GM18867 (cell line): ENCODE results near the gene ZC3H6.
"Not testable (repeated sequence)": the region's sequence is repeated elsewhere in the genome, so short reads cannot be mapped to it uniquely, and the experiment has no call there.

Experiments used
- ATAC-seq: cut with Tn5 transposase; IDR thresholded peaks from one replicate; pipeline ENCODE4 v1.9.1; 2021; ENCODE audit warnings: mild to moderate bottlenecking, moderate library complexity; ENCODE audit not compliant: unreplicated experiment

Gene ZC3H6

DNA sequence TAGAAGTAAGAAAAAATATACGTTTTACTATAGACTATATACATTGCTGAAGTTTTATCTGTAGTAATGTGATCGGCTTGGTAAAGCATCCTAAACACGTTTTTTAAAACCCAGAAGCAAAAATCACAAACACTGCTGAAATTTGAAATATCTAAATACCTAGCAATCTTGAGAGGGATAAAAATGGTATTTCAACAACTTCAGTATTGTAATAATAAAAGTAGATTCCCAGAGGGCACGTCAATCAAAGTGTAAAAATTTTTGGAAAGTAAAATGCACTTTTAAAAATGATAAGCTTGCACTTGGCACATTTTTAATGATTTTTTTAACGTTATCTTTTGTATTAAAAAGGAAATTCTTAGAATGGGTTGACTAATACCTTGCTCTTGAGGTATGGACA is 1.6 kb downstream of the ZC3H6 start:
- ATAC-seq: no peak

DNA sequence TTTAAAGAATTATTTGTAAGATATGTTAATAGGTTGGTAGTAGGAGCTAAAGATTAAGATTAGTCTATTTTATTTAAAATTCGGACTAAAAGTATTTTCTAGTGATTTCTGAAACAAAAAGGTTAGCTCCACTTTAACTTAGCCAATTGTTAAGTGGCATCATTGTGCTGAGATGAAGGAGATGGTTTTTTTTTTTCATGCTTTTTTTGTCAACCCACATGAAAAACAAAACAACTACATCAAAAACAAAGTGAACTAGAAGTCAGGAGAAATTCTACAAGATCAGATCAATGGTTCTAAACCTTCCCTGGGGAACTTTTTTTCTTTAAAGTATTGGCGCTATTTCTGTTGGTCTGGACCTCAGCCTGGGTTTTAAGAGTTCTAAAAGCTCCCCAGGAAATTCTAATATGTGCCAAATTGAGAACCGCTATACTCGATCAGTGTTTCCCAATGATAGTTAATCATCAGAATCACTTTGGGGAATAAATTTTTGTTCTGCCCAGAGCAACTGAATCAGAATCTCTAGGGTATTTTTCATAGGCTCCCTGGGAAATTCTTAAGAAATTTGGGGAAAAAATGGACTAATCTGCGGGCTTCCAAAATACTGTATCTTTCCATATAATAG is 2.3 kb downstream of the ZC3H6 start:
- no peak for ATAC-seq

DNA sequence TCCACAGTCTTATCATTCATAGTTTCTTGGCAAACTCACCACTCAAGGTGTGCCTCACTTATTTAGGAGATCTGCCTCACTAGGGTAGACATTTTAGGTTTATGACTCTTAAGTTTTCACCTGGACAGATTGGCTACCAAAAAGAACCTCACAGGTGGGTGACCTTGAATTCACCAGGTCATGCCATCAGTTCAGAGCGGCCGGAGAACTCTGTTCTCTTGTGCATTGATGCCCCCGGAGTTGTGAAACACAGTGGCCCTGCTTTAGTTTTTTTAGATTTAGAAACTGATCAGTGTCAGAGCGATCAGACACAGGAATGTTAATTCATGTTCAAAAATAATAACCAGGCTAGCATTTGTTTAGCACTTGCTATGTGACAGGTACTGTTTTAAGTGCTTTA is 6.7 kb downstream of the ZC3H6 start:
- ATAC-seq: not testable (repeated sequence)

DNA sequence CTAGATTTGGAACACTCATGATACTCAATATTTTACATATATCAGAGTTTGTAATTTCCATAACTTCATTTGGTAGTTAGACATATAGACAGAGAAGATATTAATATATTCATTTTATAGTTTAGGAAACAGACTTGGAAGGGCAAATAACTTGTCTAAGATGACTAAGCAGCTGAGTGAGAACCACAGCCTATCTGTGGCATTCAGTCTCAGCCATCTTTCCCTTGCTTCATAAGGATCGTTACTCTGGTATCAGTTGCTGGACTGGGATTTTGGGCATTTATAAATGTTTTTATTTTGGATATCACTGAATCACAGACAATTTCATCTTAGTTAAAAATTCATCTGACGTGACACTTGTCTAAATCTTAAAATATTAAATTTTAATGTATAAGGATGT is 8.1 kb downstream of the ZC3H6 start:
- not testable (repeated sequence) for ATAC-seq

DNA sequence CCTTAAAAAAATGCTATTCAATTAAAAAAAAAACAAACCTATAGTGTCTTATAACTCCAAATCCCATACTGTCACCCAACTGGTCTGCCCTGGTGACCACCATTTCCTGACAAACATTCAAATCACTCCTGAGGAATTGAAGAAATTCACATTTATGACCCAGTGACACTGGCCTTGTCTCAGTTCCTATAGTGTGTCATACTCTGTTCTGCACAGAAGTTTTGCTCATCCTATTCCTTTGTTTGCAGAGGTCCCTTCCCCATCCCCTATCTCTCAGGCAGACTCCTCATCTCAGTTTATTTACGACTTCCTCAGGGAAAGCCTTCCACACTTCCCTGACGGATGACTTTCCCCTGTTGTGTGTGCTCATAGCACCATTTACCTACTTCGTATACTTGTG is 14.7 kb downstream of the ZC3H6 start:
- no peak for ATAC-seq

DNA sequence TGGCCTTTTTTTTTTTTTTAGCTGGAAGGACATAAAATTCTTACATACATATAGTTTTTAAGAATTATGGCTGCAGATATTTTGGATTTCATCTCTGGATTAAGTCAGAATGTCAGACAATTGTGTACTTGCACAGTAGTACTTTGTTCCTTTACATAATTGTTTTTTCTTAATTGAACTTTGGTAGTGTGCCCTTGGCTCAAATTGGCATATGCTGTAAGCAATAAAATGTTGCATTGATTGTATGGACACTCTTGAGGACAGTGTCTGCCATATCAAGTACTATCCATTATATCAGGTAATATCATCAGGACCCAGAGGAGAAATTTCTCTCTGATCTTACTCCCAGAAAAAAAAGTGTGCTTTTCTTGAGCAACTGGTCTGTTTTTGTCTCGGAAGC is 15.3 kb downstream of the ZC3H6 start:
- no peak for ATAC-seq

DNA sequence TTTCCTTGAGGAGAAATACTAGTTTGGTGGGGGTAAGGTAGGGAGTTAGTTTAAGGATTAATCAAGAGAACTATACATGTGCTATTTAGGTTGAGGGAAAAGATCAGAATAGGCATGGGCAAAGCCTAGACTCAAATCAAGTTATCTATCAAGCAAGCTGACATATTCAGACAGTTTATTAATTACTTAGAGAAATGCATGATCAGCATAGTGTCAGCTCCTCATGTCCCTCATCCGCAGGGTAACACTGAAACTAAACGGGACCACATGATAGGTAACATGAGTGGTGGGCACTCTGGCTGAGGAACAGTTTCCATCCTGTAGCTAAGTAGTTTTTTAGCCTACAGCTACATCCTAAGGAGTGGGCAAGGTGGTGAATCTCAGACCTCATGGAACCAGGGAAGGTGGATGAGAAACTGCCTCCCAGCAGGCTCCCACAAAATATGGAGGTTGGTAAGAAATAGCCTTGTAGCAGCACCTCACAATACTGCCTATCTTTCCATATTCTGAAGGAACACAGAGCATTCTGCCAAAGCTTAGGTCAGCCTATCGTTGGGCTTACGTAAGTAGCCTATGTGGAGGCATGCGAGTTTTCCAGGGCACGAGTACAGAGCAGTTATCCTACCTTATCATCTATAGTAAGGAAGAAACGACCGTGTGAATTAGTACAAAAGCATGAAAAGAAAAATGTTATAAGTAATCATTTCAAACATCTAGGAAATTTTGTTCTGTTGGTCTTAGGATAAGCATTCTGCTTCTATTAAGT is 18.4 kb downstream of the ZC3H6 start:
- ATAC-seq: no peak

DNA sequence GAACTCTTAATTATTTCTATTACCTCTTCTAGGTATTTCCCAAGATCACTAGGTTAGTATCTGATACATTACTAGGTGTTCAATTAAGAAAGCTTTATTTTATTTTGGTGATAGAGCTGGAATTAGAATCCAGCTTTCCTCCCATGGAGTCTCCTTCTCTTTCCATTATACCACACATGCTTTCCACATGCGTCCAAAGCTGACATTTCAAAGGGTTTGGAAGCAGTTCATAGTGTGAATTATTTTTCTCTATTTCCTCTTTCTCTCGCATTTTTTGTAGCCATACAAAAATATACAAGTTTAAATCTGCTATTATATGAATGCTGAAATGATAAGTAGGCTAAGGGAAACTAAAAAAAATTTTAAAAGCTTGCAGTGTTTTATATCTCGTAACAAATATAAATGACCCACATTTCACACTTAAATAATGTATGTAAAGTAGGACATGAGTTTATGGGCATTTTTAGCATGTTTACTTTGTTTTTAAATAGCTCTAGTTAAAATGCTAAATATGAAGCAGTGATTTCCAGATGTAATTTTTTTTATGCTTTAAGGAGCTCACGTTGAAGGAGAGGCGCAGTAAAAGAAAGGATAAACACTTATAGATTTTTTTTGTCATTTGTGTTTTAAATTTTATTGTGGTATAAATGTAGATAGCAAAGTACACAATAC is 20.1 kb downstream of the ZC3H6 start:
- ATAC-seq: no peak

DNA sequence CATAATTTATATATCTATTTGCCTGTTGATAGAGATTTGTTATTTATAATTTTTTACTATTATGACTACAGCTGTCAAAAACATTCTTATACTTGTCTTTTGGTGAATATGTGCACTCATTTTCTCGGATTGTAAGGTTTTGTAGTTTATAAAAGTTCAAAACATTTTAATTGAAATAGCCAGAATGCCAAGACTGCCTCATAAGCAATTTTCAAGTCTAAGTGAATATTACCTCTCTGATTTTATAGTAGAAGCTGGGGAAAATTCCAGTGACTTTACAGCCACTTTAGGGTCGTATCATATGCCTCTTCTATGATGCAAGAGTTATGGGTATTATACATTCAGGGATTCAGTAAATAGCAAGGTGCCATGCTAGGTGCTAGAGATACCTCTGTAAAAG is 21.0 kb downstream of the ZC3H6 start:
- no peak for ATAC-seq

DNA sequence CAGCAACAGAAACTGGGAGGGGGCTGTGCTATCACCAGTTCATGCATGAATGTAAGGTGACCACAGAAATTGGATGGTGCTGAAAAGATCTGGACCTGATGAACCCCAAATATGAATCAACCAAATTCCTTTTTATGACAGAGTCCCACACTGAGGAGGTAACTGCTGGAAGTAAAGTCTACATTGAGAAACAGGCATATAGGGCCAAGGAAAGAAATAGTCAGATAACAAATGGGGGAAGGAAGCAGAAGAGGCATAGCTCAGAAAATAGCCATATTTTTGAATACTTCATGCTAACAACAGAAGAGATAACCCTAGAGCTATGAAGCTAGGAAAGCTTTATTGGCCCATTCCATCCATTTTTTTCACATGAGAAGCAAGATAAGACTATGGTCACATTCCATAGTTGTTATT is 25.8 kb downstream of the ZC3H6 start:
- no peak for ATAC-seq

DNA sequence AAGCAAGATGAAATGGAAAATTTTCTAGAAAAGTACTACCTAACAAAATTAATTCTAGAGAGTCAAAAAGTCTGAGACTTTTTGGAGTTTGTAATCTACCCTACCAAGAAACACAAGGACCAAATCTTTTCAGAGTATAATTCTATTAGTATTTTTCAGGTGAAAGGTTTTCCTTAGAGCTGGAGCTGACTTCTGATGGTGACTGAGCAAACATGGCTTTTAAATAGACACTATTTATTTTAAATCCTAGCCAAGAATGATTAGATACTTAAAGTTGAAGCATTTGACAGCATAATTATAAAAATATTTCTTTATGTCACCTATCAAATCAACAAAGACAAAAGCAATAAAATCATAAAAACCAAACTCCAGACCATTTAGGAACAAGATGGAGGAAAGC is 26.6 kb downstream of the ZC3H6 start:
- no peak for ATAC-seq

DNA sequence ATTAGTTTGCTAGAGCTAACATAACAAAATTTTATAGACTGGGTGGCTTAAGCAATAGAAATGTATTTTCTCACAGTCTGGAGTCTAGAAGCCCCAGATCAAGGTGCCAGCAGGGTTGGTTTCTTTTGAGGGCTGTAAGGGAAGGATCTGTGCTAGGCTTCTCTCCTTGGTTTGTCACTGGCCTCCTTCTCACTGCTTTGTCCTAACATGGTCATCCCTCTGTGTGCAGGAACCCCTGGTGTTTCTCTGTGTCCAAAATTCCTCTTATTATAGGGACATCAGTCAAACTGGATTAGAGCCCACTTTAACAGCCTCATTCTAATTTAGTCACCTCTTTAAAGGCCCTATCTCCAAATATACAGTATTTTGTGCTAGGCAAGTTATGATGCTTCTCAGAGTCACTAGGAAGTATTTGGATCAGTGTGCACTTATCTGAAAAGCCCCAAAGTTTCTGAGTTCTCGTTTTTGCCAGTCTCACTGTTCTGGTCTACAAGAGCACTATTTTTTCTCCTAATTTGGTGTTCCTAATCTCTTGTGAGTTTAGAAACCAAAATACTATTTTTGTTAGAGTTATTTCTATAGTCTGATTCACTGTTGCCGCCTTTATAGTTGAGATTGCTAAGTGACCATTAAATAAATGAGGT is 29.0 kb downstream of the ZC3H6 start:
- ATAC-seq: no peak

DNA sequence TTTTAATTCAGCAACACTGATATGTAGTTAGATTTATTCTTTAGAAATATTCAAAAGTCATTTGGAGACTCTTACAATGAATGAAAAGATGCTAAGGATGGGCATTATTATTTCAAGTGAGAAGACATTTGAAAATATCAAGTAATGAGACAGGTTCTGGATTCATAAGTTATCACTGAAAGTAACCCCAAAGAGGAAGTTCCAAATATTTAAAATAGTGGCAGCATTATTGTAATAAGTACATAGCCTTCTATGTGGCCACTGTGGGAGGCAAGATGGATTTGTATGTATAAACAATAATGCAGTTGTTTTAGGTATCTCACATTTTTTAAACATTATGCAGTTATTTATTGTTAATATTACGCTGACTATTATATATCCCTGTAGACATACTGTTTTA is 29.7 kb downstream of the ZC3H6 start:
- no peak for ATAC-seq

DNA sequence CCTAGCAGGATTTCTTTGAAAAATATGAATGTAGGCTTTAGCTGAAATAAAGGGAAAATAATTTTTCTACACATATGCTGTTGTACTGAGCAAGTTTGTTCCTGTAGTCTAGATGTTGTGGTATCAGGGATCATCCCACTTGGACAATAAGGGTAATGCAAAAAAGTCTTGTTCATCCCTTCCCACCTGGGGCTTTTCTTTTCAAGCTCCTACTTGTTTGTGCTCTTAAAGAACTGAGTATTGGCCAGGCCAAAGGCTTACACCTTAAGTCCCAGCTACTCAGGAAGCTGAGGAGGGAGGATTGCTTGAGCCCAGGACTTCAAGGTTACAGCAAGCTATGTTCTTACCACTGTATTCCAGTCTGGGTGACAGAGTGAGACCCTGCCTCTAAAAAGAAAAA is 35.5 kb downstream of the ZC3H6 start:
- no peak for ATAC-seq

DNA sequence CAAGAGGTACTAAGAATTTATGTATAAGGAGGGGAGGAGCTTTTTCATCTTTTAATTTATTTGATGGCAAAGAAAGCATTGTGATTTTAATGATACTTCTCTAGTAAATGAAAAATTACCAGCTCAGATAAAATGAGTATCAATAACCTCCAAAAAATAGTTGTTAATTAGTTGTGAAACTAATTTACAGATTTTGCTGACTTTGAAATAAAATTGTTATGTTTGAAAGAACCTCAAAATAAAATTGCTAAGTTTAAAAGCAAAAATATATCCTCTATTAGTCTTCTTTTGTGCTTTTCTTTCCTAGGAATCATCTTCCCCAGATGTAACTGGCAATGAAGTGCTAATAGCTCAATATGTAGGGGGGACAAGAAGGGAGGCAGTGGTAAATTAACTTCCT is 36.5 kb downstream of the ZC3H6 start:
- no peak for ATAC-seq

DNA sequence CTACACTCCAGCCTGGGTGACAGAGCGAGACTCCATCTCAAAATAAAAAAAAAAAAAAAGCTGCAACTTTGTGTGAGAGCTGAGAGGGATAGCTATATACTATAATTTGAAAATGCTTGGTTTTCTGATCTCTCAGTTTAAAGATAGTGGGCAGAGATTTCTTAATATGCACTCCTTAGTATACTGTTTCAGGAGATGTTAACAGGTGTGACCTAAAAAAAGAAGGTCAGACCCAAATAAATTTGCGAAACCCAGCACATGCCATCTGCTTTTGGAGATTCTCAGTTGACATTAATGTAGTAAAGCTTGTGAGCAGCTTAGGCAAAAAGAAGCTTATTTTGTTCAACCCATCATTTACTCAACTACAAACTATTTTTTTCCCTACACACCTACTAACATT is 37.4 kb downstream of the ZC3H6 start:
- no peak for ATAC-seq

DNA sequence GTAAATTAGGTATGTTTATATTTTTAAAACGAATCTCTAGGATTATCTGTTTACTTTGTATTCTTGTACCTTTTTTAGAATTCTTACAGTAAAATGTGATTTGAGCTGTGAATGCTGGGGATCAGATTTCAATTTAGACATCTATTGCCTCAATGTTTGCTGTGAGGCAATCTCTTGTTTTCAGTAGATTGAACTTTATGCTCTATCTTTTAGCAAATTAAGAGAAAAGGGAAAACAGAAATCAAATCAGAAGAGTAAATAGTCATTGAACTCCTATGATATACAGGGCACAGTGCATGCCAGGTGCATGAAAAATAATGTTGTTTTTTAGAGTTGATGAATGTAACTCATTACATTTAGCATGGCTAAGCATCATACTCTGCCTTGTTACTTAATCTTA is 39.5 kb downstream of the ZC3H6 start:
- no peak for ATAC-seq

DNA sequence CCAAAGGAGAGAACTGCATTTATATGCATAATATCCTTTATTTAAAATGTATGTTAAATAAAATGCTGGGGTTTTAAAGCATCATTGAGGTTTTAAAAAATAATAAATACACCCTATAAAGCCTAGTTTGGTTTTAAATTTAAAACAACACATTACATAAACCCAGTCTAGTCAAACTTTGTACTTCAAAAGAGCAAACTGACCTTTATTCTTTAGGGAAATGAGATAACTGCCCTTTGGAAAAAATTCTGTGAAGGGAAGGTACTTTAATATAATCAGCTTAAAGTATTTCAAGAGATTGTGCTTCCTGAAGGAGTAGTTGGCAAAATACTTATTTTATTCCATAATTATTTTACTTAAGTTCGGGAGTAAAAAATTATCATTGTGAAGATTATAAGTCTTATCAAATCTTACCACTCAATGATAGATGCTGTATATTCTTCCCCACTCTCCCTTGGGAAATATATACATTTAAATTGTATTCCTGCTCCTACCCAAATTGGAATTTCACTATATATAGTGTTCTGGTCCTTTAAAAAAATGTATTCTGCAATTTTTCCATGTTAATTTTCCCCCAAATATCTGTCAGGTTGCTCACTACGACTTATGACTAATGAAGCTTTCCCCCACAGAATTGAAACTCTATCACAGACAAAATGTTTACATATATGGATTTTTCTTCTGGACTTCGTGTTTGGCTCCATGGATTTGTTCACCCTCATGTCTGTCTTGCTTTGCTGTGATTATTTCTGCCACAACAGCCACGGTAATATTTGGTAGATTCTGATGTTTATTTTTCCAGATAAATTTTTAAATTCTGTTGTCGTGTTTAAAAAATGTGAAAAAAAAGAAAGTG is 42.1 kb downstream of the ZC3H6 start:
- no peak for ATAC-seq

DNA sequence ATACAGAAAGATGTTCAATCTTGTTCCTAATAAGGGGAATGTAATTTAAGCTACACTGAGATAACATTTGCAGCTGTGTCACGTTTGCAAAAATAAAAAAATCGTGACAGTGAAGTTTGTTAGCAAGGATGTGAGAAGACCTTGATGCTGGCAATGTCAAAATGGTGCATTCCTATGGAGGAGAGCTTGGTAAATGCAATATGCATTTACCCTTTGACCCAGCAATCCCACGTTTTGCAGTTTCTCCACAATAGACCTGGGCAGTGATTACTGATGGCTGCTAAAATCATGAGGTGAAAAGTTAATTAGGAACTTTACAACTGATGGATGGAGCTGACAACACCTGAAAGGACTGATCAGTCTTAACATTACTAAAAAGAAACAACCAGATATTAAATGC is 43.1 kb downstream of the ZC3H6 start:
- no peak for ATAC-seq

DNA sequence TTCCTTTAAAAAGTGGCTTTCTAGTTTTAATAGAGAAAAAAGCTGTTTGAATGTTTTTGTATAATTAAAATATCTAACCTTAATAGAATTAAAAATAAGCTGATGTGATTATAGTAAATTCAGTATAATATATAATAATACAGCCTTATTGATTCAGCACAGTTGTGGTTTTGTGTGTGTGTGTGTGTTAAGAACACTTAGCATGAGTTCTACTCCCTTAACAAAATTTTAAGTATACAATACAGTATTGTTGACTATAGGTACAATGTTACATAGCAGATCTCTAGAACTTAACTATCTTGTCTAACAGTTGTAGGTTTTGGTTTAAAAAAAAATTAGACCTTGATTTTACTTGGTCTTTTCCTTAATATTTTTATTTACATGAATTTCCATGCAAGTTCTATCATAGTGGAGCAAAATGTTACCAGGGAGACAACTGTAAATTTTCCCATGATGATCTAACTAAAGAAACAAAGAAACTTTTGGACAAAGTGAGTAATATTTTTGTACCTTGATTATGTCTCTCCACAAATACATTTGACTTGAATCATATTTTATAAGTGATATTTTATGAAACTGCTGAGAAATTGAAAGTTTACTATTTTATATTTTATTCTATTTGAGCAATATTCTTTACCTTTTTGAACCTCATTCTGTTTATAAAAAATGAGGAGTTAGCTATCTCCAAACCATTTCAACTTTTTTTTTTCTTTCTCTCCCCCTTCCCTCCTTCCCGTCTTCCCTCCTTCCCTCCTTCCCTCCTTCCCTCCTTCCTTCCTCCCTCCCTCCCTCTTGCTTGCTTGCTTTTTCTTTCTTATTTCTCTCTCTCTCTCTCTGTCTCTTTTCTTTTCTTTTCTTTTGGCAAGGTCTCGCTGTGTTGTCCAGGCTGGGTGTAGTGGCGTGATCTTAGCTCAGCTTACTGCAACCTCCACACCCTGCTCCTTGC is 46.3 kb downstream of the ZC3H6 start:
- ATAC-seq: no peak
